Tibial nerve (tissue), 4 donors: Measurements from ENCODE around the gene HYPK. TPM values are rescaled to one million over a fixed set of nuclear protein-coding genes. Genes with fewer than 3 reads are reported as not detected.
"Not testable (repeated sequence)": the region's sequence is repeated elsewhere in the genome, so short reads cannot be mapped to it uniquely, and the experiment has no call there.

ENCODE experiments used
- DNase-seq, 2 donors: peaks; one replicate each; pipeline ENCODE4 v3.0.0-alpha.2; 2019; ENCODE audit warnings: low spot score in 2 of 2
- H3K27ac ChIP-seq, 4 donors: fragments of 200-600 bp; sonication (generic) in 3 of 4; one replicate each; pipeline ENCODE4 v1.5.1; 2017 to 2019; ENCODE audit warnings: mild to moderate bottlenecking in 1 of 4
- H3K27me3 ChIP-seq, 2 donors: fragments of 200-600 bp; sonication (generic) in 1 of 2; one replicate each; pipeline versions ENCODE4 v1.5.1 to v1.6.0; 2017 to 2019
- H3K36me3 ChIP-seq, 3 donors: fragments of 200-600 bp; sonication (generic); one replicate each; pipeline ENCODE4 v1.5.1; 2018 to 2019
- H3K4me1 ChIP-seq, 4 donors: fragments of 200-600 bp; sonication (generic) in 3 of 4; one replicate each; pipeline ENCODE4 v1.5.1; 2017 to 2019
- H3K4me3 ChIP-seq, 4 donors: fragments of 200-600 bp; sonication (generic) in 3 of 4; one replicate each; pipeline ENCODE4 v1.5.1; 2017 to 2019; ENCODE audit warnings: mild to moderate bottlenecking in 1 of 4, moderate library complexity in 1 of 4
- H3K9me3 ChIP-seq, 4 donors: fragments of 200-600 bp; sonication (generic) in 3 of 4; one replicate each; pipeline ENCODE4 v1.5.1; 2017 to 2019
- EP300 ChIP-seq, 2 donors: sonication (generic); formaldehyde crosslinking; IDR thresholded peaks; one replicate each; pipeline ENCODE4 v1.6.1; 2017; ENCODE audit warnings: antibody characterized with exemption in 2 of 2, mild to moderate bottlenecking in 1 of 2
- POLR2A ChIP-seq, 2 donors: fragments of 450-650 bp; IDR thresholded peaks; one replicate each; pipeline ENCODE4 v1.6.1; 2017; ENCODE audit warnings: antibody characterized with exemption in 2 of 2, mild to moderate bottlenecking in 2 of 2, moderate library complexity in 2 of 2
- WGBS, 2 donors: methylation state at CpG; one replicate each; pipeline ENCODE4 v1.1.5; 2018; 5-methylcytosine and 5-hydroxymethylcytosine counted together
- total RNA-seq, 4 donors: library from RNA; depleted of rRNA; stranded (reverse); fragments of >200 nt; gene quantifications; one replicate each; pipeline ENCODE4 v1.1.0, GENCODE V29; 2016
- TF ChIP-seq, protein P1 (sequence below), 5 experiments: fragments of 200-600 bp in 3 of 5; fragments of 450-650 bp in 2 of 5; sonication (generic) in 3 of 5; IDR thresholded peaks; one replicate each; pipeline ENCODE4 v1.5.1; 2016 to 2019; ENCODE audit warnings: antibody characterized with exemption in 5 of 5, mild to moderate bottlenecking in 3 of 5, moderate library complexity in 2 of 5

HYPK gene
- total RNA-seq, 4 donors from 2014 or later: 7.5 to 27.6 (median 12.1) TPM

DNA sequence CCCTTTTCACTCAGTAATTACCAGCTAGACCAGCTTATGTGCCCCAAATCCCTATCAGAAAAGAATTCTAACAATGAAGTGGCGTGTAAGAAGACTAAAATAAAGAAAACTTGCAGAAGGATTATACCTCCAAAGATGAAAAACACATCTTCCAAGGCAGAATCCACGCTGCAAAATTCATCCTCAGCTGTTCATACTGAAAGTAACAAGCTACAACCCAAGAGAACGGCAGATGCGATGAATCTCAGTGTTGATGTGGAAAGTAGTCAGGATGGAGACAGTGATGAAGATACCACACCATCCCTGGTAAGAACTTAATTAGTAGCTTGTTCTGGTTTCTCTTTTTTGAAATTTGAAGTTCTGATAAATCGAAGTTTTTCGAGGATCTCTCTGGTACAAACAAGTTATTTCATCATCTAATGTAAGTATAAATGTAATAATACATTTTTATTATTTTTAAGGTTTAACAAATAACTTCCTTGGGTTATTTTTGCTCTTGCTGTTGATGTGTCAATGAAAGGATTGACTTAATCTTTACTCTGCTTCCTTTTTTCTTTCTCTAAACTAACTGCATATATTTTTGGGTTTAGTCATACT is 27.8 kb downstream of the HYPK start:
- no peak overlapping the region for H3K4me3 ChIP-seq
- peaks cover 0 to 5% (median 0%) of the 10 kb centered on the region in 3 donors for H3K36me3 ChIP-seq
- WGBS, 2 donors: 48 to 54% methylated on average over 6 of the region's 6 CpGs
- no peaks in the 10 kb centered on the region for H3K9me3 ChIP-seq
- H3K27me3 ChIP-seq: no peaks in the 10 kb centered on the region
- H3K4me1 ChIP-seq: peaks cover 0 to 38% (median 20%) of the 10 kb centered on the region in 4 donors
- peak overlapping the region in 2 of 4 donors; percentile 72 to 78 for H3K27ac ChIP-seq
- DNase-seq: no peak
- TF ChIP-seq EP300 (IDR thresholded peaks at IDR 0.05) (no peak), POLR2A (IDR thresholded peaks at IDR 0.05) (no peak)
- TF ChIP-seq, protein P1, sequence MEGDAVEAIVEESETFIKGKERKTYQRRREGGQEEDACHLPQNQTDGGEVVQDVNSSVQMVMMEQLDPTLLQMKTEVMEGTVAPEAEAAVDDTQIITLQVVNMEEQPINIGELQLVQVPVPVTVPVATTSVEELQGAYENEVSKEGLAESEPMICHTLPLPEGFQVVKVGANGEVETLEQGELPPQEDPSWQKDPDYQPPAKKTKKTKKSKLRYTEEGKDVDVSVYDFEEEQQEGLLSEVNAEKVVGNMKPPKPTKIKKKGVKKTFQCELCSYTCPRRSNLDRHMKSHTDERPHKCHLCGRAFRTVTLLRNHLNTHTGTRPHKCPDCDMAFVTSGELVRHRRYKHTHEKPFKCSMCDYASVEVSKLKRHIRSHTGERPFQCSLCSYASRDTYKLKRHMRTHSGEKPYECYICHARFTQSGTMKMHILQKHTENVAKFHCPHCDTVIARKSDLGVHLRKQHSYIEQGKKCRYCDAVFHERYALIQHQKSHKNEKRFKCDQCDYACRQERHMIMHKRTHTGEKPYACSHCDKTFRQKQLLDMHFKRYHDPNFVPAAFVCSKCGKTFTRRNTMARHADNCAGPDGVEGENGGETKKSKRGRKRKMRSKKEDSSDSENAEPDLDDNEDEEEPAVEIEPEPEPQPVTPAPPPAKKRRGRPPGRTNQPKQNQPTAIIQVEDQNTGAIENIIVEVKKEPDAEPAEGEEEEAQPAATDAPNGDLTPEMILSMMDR (IDR thresholded peaks at IDR 0.05): no peak

DNA sequence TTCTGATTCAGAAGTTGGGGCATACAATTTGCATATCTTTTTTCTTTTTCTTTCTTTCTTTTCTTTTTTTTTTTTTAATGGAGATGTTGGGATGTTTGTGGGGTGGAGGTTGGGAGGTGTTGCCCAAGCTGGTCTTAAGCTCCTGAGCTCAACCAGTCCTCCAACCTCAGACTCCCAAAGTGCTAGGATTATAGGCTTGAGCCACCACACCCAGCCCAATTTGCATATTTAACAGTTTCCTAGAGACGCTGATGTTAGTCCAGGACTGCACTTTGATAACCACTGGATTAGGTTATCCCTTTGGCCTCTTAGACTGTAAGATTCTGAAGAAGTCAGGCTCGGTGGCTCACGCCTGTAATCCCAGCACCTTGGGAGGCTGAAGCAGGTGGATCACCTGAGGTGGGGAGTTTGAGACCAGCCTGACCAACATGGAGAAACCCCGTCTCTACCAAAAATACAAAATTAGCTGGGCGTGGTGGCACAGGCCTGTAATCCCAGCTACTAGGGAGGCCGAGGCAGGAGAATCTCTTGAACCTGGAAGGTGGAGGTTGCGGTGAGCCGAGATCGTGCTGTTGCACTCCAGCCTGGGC is 29.6 kb downstream of the HYPK start:
- 92 to 96% methylated on average over 9 of the region's 9 CpGs for WGBS, 2 donors
- not testable (repeated sequence) for DNase-seq, H3K27me3 ChIP-seq, H3K9me3 ChIP-seq, H3K27ac ChIP-seq, H3K4me3 ChIP-seq
- Histone ChIP-seq H3K4me1 (peaks cover 0 to 25% (median 13%) of the 10 kb centered on the region in 4 donors), H3K36me3 (peaks cover 0 to 12% (median 0%) of the 10 kb centered on the region in 3 donors)

DNA sequence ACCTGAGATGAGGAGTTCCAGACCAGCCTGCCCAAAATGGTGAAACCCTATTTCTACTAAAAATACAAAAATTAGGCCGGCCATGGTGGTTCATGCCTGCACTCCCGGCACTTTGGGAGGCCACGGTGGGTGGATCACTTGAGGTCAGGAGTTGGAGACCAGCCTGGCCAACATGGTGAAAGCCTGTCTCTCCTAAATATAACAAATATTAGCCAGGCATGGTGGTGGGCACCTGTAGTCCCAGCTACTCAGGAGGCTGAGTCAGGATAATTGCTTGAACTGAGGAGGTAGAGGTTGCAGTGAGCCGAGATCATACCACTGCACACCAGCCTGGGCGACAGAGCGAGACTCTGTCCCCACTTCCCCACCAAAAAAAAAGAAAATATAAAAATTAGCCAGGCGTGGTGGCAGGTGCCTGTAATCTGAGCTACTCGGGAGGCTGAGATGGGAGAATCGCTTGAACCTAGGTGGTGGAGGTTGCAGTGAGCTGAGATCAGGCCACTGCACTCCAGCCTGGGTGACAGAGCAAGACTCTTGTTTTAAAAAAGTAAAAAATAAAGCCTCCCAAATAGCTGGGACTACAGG is 30.4 kb downstream of the HYPK start:
- not testable (repeated sequence) for H3K27ac ChIP-seq, H3K4me3 ChIP-seq, H3K9me3 ChIP-seq, DNase-seq, H3K27me3 ChIP-seq
- H3K36me3 ChIP-seq: peaks cover 0 to 19% (median 0%) of the 10 kb centered on the region in 3 donors
- H3K4me1 ChIP-seq: peaks cover 0 to 21% (median 13%) of the 10 kb centered on the region in 4 donors
- 90 to 96% methylated on average over 9 of the region's 9 CpGs for WGBS, 2 donors

DNA sequence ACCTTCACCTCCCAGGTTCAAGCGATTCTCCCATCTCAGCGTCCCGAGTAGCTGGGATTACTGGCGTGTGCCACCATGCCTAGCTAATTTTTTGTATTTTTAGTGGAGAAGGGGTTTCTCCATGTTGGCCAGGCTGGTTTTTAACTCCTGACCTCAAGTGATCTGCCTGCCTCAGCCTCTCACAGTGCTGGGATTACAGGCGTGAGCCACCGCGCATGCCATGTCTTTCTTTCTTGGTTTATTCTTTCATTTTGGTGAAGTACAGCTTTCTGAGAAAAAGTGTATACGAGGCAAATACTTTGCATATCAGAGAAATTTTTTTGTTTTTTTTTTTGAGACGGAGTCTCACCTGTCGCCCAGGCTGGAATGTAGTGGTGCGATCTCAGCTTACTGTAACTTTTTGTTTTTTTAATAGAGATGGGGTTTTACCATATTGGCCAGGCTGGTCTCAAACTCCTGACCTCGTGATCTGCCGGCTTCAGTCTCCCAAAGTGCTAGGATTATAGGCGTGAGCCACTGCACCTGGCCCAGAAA is 31.2 kb downstream of the HYPK start:
- not testable (repeated sequence) for H3K9me3 ChIP-seq, H3K27me3 ChIP-seq, H3K4me3 ChIP-seq, H3K27ac ChIP-seq, DNase-seq
- WGBS, 2 donors: 93 to 94% methylated on average over 14 of the region's 14 CpGs
- H3K36me3 ChIP-seq: peaks cover 0 to 27% (median 0%) of the 10 kb centered on the region in 3 donors
- H3K4me1 ChIP-seq: peaks cover 0 to 15% (median 9%) of the 10 kb centered on the region in 4 donors

DNA sequence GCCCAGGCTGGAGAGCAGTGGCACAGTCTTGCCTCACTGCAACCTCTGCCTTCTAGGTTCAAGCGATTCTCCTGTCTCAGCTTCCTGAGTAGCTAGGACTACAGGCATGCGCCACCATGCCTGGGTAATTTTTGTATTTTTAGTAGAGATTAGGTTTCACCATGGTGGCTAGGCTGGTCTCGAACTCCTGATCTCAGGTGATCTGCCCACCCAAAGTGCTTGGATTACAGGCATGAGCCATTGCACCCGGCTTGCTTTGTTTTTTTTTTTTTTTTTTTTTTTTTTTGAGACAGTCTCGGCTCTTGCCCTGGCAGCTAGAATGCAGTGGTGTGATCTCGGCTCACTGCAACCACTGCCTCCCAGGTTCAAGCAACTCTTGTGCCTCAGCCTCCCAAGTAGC is 32.1 kb downstream of the HYPK start:
- peaks cover 0 to 29% (median 0%) of the 10 kb centered on the region in 3 donors for H3K36me3 ChIP-seq
- not testable (repeated sequence) for H3K4me1 ChIP-seq, H3K9me3 ChIP-seq, DNase-seq, H3K27me3 ChIP-seq, H3K27ac ChIP-seq, H3K4me3 ChIP-seq
- WGBS, 2 donors: 89 to 90% methylated on average over 6 of the region's 6 CpGs

DNA sequence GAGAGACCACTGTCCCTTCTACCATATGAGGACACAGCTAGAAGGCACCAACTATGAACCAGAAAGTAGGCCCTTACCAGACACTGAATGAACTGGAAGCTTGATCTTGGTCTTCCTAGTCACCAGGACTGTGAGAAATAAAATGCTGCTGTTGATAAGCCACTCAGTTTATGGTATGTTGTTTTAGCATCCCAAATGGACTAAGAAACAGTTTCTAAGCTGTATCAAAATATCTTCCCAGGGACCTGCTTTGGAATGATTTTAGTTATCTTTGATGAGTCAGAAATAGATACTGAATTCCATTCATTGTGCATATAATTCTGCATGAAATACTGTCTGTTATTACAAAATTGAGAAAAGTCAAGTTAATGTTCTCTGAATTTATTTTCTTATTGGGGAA is 45.0 kb downstream of the HYPK start:
- no peaks in the 10 kb centered on the region for H3K9me3 ChIP-seq
- no peak overlapping the region for H3K27ac ChIP-seq
- H3K27me3 ChIP-seq: no peaks in the 10 kb centered on the region
- H3K4me1 ChIP-seq: no peaks in the 10 kb centered on the region
- no peak for DNase-seq
- TF ChIP-seq, protein P1 (IDR thresholded peaks at IDR 0.05): no peak
- TF ChIP-seq POLR2A (IDR thresholded peaks at IDR 0.05): no peak
- TF ChIP-seq EP300 (IDR thresholded peaks at IDR 0.05): no peak
- H3K4me3 ChIP-seq: no peak overlapping the region
- peaks cover 0 to 47% (median 0%) of the 10 kb centered on the region in 3 donors for H3K36me3 ChIP-seq

DNA sequence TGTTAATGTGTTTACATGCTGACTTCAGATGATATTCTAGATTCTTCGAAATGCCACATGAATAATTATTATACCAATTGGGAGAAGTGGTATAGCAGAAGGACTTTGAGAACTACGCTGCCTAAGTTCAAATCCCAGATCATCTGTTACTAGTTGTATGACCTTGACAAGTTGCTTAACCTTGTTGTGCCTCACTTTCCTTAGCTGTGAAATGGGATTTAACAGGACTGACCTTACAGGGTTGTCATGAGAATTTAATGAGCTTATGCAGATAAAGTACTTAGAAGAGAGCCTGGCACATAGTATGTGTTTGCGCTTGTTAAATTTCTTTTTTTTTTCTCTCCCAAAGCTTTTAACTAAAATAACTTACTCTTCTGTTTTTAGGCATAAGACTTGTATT is 50.9 kb downstream of the HYPK start:
- Histone ChIP-seq H3K4me3 (no peak overlapping the region), H3K9me3 (no peaks in the 10 kb centered on the region), H3K4me1 (no peaks in the 10 kb centered on the region), H3K27ac (no peak overlapping the region), H3K36me3 (peaks cover 0 to 50% (median 0%) of the 10 kb centered on the region in 3 donors), H3K27me3 (no peaks in the 10 kb centered on the region)
- TF ChIP-seq, protein P1 (IDR thresholded peaks at IDR 0.05): no peak
- TF ChIP-seq POLR2A (IDR thresholded peaks at IDR 0.05) (no peak), EP300 (IDR thresholded peaks at IDR 0.05) (no peak)
- DNase-seq: no peak
- whole genome bisulfite sequencing, 2 donors: 97 to 98% methylated on average over 3 of the region's 3 CpGs
